ENCODE measurements around the gene SHB.

- TF ChIP-seq, protein P1, sequence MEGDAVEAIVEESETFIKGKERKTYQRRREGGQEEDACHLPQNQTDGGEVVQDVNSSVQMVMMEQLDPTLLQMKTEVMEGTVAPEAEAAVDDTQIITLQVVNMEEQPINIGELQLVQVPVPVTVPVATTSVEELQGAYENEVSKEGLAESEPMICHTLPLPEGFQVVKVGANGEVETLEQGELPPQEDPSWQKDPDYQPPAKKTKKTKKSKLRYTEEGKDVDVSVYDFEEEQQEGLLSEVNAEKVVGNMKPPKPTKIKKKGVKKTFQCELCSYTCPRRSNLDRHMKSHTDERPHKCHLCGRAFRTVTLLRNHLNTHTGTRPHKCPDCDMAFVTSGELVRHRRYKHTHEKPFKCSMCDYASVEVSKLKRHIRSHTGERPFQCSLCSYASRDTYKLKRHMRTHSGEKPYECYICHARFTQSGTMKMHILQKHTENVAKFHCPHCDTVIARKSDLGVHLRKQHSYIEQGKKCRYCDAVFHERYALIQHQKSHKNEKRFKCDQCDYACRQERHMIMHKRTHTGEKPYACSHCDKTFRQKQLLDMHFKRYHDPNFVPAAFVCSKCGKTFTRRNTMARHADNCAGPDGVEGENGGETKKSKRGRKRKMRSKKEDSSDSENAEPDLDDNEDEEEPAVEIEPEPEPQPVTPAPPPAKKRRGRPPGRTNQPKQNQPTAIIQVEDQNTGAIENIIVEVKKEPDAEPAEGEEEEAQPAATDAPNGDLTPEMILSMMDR (conservative IDR thresholded peaks at IDR 0.05 in 1 of 2, IDR thresholded peaks at IDR 0.05 in 1 of 2; ENCODE audit: low read depth in 1 of 2, low read length in 2 of 2): no peak
- no peak for TF ChIP-seq EZH2 (IDR thresholded peaks at IDR 0.05; ENCODE audit: low read length, missing control alignments)
Observed at GRCh38 chr9:37958154-37958553, 110.9 kb downstream of the SHB start.
